GM10266 (cell line): ENCODE measurements around the gene SAP130.

ENCODE experiments used
- DNase-seq: peaks from one replicate; pipeline ENCODE4 v3.0.0; 2012; ENCODE audit errors: extremely low spot score
- CTCF ChIP-seq: IDR thresholded peaks from 2 replicates; pipeline ENCODE4 v1.5.1; 2012; ENCODE audit warnings: mild to moderate bottlenecking, low read depth; ENCODE audit not compliant: control insufficient read depth, insufficient read depth; ENCODE audit errors: missing control alignments

SAP130 gene

GRCh38 chr2:127941461-127941860 lies 86.4 kb downstream of the SAP130 start:
- no peak for DNase-seq
- no peak for TF ChIP-seq CTCF

- no peak for DNase-seq
- TF ChIP-seq CTCF, result no peak
These were observed 87.2 kb downstream of the SAP130 start for GRCh38 chr2:127940641-127941040.

GRCh38 chr2:127935337-127935736 lies 92.5 kb downstream of the SAP130 start:
- DNase-seq, result no peak
- TF ChIP-seq CTCF, result no peak

GRCh38 chr2:127932199-127932876 lies 95.5 kb downstream of the SAP130 start:
- DNase-seq, result no peak
- no peak for TF ChIP-seq CTCF

- DNase-seq, result no peak
- no peak for TF ChIP-seq CTCF
These were observed 98.4 kb downstream of the SAP130 start for GRCh38 chr2:127929449-127929848.

- TF ChIP-seq CTCF, result no peak
- DNase-seq, result no peak
These were observed 100.5 kb downstream of the SAP130 start for GRCh38 chr2:127927384-127927783.

- no peak for DNase-seq
- no peak for TF ChIP-seq CTCF
These were observed 109.9 kb downstream of the SAP130 start for GRCh38 chr2:127917916-127918315.
